SH-SY5Y (cell line): Measurements from ENCODE around the gene TGFBR1.

Experiments used
- GATA2 ChIP-seq: IDR thresholded peaks from 2 replicates; pipeline ENCODE4 v1.6.1; 2011; ENCODE audit warnings: mild to moderate bottlenecking, low read depth, low read length
- GATA3 ChIP-seq: IDR thresholded peaks from 2 replicates; pipeline ENCODE4 v1.6.1; 2011; ENCODE audit warnings: low read depth, mild to moderate bottlenecking, low read length, moderate library complexity

GRCh38 chr9:99101812-99102211 is 3.1 kb upstream of the TGFBR1 start:
- TF ChIP-seq GATA2 (no peak), GATA3 (no peak)
